ACHN (cell line): Measurements from ENCODE around the gene ARHGEF1.
"Not testable (repeated sequence)": the region's sequence is repeated elsewhere in the genome, so short reads cannot be mapped to it uniquely, and the experiment has no call there.

Experiments
- DNase-seq: peaks from one replicate; pipeline ENCODE4 v3.0.0-alpha.2; 2015
- in situ Hi-C: cut with HindIII; loops from 2 replicates; pipeline ENCODE4 v1.10.0; 2017; ENCODE audit warnings: low sequenced_read_pairs, low pct_ligation_motif_present, low pct_unique_long_range_greater_than_20kb

ARHGEF1 gene

GRCh38 chr19:41934849-41935374, 51.9 kb downstream of the ARHGEF1 start:
- in situ Hi-C loops = no loop called here
- DNase-seq = peak; percentile 59

GRCh38 chr19:41935760-41936415, 52.9 kb downstream of the ARHGEF1 start:
- in situ Hi-C loops = no loop called here
- no peak for DNase-seq

- DNase-seq = no peak
- in situ Hi-C loops = no loop called here
Measured at GRCh38 chr19:41936416-41936850, 53.4 kb downstream of the ARHGEF1 start.

- DNase-seq = no peak
- in situ Hi-C loops = no loop called here
Measured at GRCh38 chr19:41936961-41937360, 54.0 kb downstream of the ARHGEF1 start.

GRCh38 chr19:41937525-41938468, 54.8 kb downstream of the ARHGEF1 start:
- in situ Hi-C loops = no loop called here
- no peak for DNase-seq

- in situ Hi-C loops, DNase-seq: not testable (repeated sequence)
Measured at GRCh38 chr19:41939209-41939608, 56.2 kb downstream of the ARHGEF1 start.

- in situ Hi-C loops = no loop called here
- no peak for DNase-seq
Measured at GRCh38 chr19:41939861-41940730, 57.1 kb downstream of the ARHGEF1 start.

- DNase-seq = no peak
- in situ Hi-C loops = no loop called here
Measured at GRCh38 chr19:41940731-41941409, 57.9 kb downstream of the ARHGEF1 start.

GRCh38 chr19:41941410-41942202, 58.6 kb downstream of the ARHGEF1 start:
- DNase-seq = no peak
- in situ Hi-C loops = no loop called here

- DNase-seq = no peak
- in situ Hi-C loops = no loop called here
Measured at GRCh38 chr19:41944336-41944735, 61.4 kb downstream of the ARHGEF1 start.

GRCh38 chr19:41945135-41945766, 62.3 kb downstream of the ARHGEF1 start:
- in situ Hi-C loops = no loop called here
- no peak for DNase-seq

- in situ Hi-C loops = no loop called here
- no peak for DNase-seq
Measured at GRCh38 chr19:41947091-41947490, 64.1 kb downstream of the ARHGEF1 start.

GRCh38 chr19:41951686-41952172, 68.7 kb downstream of the ARHGEF1 start:
- DNase-seq = peak; percentile 64
- in situ Hi-C loops = no loop called here

GRCh38 chr19:41955521-41955920, 72.5 kb downstream of the ARHGEF1 start:
- no peak for DNase-seq
- in situ Hi-C loops = no loop called here

GRCh38 chr19:41956621-41957020, 73.6 kb downstream of the ARHGEF1 start:
- no peak for DNase-seq
- in situ Hi-C loops = no loop called here
